Uterus (tissue), 2 donors: Measurements from ENCODE around the gene PPP4R3A.

Experiments used
- POLR2A ChIP-seq, 2 donors: fragments of 450-650 bp; IDR thresholded peaks; one replicate each; pipeline ENCODE4 v1.6.1; 2016; ENCODE audit warnings: antibody characterized with exemption in 2 of 2, mild to moderate bottlenecking in 1 of 2, moderate library complexity in 1 of 2
- TF ChIP-seq, protein P1 (sequence below), 4 experiments: fragments of 200-600 bp in 2 of 4; fragments of 450-650 bp in 2 of 4; sonication (generic) in 2 of 4; IDR thresholded peaks; one replicate each; pipeline ENCODE4 v1.5.1; 2016 to 2019; ENCODE audit warnings: antibody characterized with exemption in 4 of 4, mild to moderate bottlenecking in 2 of 4, moderate library complexity in 1 of 4

DNA sequence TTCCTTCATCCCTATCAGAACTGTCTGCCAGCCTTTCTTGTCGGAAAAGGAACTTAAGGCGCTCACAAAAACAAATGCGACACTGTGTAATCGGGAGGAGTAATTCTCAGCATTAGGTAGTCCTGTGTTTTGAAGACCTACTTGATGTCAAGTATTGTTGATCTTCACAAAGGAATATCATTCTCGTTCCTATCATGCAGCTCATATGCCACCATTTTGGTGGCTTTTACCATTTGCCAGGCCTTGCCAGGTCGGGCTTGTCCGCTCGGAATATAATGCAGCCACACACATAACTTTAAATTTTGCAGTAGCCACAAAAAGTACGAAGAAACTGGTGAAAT is 903 bp upstream of the PPP4R3A start:
- TF ChIP-seq, protein P1, sequence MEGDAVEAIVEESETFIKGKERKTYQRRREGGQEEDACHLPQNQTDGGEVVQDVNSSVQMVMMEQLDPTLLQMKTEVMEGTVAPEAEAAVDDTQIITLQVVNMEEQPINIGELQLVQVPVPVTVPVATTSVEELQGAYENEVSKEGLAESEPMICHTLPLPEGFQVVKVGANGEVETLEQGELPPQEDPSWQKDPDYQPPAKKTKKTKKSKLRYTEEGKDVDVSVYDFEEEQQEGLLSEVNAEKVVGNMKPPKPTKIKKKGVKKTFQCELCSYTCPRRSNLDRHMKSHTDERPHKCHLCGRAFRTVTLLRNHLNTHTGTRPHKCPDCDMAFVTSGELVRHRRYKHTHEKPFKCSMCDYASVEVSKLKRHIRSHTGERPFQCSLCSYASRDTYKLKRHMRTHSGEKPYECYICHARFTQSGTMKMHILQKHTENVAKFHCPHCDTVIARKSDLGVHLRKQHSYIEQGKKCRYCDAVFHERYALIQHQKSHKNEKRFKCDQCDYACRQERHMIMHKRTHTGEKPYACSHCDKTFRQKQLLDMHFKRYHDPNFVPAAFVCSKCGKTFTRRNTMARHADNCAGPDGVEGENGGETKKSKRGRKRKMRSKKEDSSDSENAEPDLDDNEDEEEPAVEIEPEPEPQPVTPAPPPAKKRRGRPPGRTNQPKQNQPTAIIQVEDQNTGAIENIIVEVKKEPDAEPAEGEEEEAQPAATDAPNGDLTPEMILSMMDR (IDR thresholded peaks at IDR 0.05) = no peak
- no peak for TF ChIP-seq POLR2A (IDR thresholded peaks at IDR 0.05)
